Measurements from ENCODE around the gene PPP1CB.

- TF ChIP-seq KLF10 (tag by site-specific recombination; IDR thresholded peaks at IDR 0.05) (no peak), REST (tag by site-specific recombination; IDR thresholded peaks at IDR 0.05) (no peak), CTCF (tag by site-specific recombination; IDR thresholded peaks at IDR 0.05) (no peak; the same call in 1 of the 2 replicates), ZBTB1 (tag by site-specific recombination; IDR thresholded peaks at IDR 0.05) (no peak), ZNF621 (tag by site-specific recombination; IDR thresholded peaks at IDR 0.05) (no peak)
Measured at GRCh38 chr2:28751252-28751955, at the start of gene PPP1CB.

Data from HEK293 (cell line).